Naive B cell (primary cell): ENCODE results near the gene ENTPD2. TPM values are rescaled to one million over a fixed set of nuclear protein-coding genes. Genes with fewer than 3 reads are reported as not detected.
"Not testable (repeated sequence)": the region's sequence is repeated elsewhere in the genome, so short reads cannot be mapped to it uniquely, and the experiment has no call there.

Experiments used
- ATAC-seq, 2 donors: fragments of 150-1000 bp; cut with Tn5 transposase; 2 replicates each; pipeline ENCODE4 v1.10.0; 2021; ENCODE audit warnings: low read depth in 2 of 2, mild to moderate bottlenecking in 2 of 2, moderate library complexity in 2 of 2
- DNase-seq: peaks from one replicate; pipeline ENCODE4 v3.0.0; 2022
- H3K27ac Mint-ChIP-seq, 6 donors: one replicate each; pipeline ENCODE4 v1.8.0; 2020 to 2022; ENCODE audit warnings: mild to moderate bottlenecking in 6 of 6, mixed read lengths in 6 of 6, moderate library complexity in 5 of 6, inconsistent platforms in 2 of 6
- H3K27me3 Mint-ChIP-seq, 3 donors: one replicate each; pipeline ENCODE4 v1.8.0; 2021 to 2022; ENCODE audit warnings: mixed read lengths in 3 of 3, mild to moderate bottlenecking in 1 of 3
- H3K36me3 Mint-ChIP-seq, 2 donors: one replicate each; pipeline ENCODE4 v1.8.0; 2020 to 2022; ENCODE audit warnings: mixed read lengths in 2 of 2, inconsistent platforms in 1 of 2, mild to moderate bottlenecking in 1 of 2
- H3K4me1 Mint-ChIP-seq, 3 donors: one replicate each; pipeline ENCODE4 v1.8.0; 2020 to 2022; ENCODE audit warnings: mixed read lengths in 3 of 3, inconsistent platforms in 1 of 3, mild to moderate bottlenecking in 1 of 3, moderate library complexity in 1 of 3
- H3K4me3 Mint-ChIP-seq, 8 donors: one replicate each; pipeline ENCODE4 v1.8.0; 2020 to 2022; ENCODE audit warnings: mild to moderate bottlenecking in 8 of 8, mixed read lengths in 8 of 8, moderate library complexity in 8 of 8, inconsistent platforms in 2 of 8
- H3K9me3 Mint-ChIP-seq, 7 donors: one replicate each; pipeline ENCODE4 v1.8.0; 2020 to 2022; ENCODE audit warnings: mixed read lengths in 7 of 7, mild to moderate bottlenecking in 5 of 7, inconsistent platforms in 2 of 7, moderate library complexity in 1 of 7
- polyA plus RNA-seq, 6 donors: library from polyadenylated mRNA; unstranded; fragments of 300-500 nt; fragmentation: Illumina TruSeq; gene quantifications; one replicate each; pipeline ENCODE4 v1.2.3, GENCODE V29; 2021; ENCODE audit warnings: low read depth in 6 of 6

The ENTPD2 gene
- polyA plus RNA-seq, 6 donors from 2014 or later: not detected

GRCh38 chr9:137064880-137065164, 11.0 kb upstream of the ENTPD2 start:
- DNase-seq (no peak), ATAC-seq (no peak)
- H3K4me3 Mint-ChIP-seq: no peak overlapping the region
- H3K4me1 Mint-ChIP-seq: peaks cover 5 to 12% (median 10%) of the 10 kb centered on the region in 3 donors
- H3K36me3 Mint-ChIP-seq: no peaks in the 10 kb centered on the region
- no peaks in the 10 kb centered on the region for H3K9me3 Mint-ChIP-seq
- no peak overlapping the region for H3K27ac Mint-ChIP-seq
- peaks cover 0 to 11% (median 0%) of the 10 kb centered on the region in 3 donors for H3K27me3 Mint-ChIP-seq

GRCh38 chr9:137064027-137064879, 10.4 kb upstream of the ENTPD2 start:
- no peak overlapping the region for H3K4me3 Mint-ChIP-seq
- peaks cover 0 to 11% (median 0%) of the 10 kb centered on the region in 3 donors for H3K27me3 Mint-ChIP-seq
- ATAC-seq: no peak
- no peak overlapping the region for H3K27ac Mint-ChIP-seq
- no peaks in the 10 kb centered on the region for H3K9me3 Mint-ChIP-seq
- no peaks in the 10 kb centered on the region for H3K36me3 Mint-ChIP-seq
- peak; percentile 36 for DNase-seq
- peaks cover 5 to 12% (median 10%) of the 10 kb centered on the region in 3 donors for H3K4me1 Mint-ChIP-seq

- H3K36me3 Mint-ChIP-seq: no peaks in the 10 kb centered on the region
- peaks cover 5 to 12% (median 10%) of the 10 kb centered on the region in 3 donors for H3K4me1 Mint-ChIP-seq
- H3K4me3 Mint-ChIP-seq: no peak overlapping the region
- H3K27me3 Mint-ChIP-seq: peaks cover 0 to 11% (median 0%) of the 10 kb centered on the region in 3 donors
- no peak for DNase-seq
- H3K27ac Mint-ChIP-seq: no peak overlapping the region
- H3K9me3 Mint-ChIP-seq: no peaks in the 10 kb centered on the region
- ATAC-seq: no peak
Observed at GRCh38 chr9:137063311-137064026, 9.6 kb upstream of the ENTPD2 start.

DNA sequence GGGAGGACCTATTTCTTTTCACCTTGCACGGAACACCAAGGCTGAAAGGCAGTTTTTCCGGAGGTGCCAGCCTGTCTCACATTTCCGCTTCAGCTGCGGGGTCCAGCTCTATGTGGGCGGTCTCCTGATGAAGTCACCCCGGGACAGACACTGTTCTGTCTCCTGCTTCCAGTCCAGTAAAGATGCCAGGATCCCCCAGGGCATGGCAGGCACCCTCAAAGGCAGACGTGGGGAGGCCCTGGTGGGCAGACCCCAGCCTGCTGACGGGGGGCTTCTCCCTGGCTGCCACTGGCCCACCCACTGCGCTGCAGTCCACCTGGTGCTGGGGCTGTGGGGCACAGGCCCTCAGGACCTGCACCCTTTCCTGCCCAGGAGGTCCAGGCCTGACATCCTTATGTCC, 8.9 kb upstream of the ENTPD2 start:
- not testable (repeated sequence) for H3K36me3 Mint-ChIP-seq, ATAC-seq, H3K27me3 Mint-ChIP-seq, H3K4me1 Mint-ChIP-seq, DNase-seq, H3K4me3 Mint-ChIP-seq, H3K9me3 Mint-ChIP-seq
- peak overlapping the region in 1 of 6 donors; percentile 50 for H3K27ac Mint-ChIP-seq

GRCh38 chr9:137062384-137062783, 8.5 kb upstream of the ENTPD2 start:
- H3K9me3 Mint-ChIP-seq: no peaks in the 10 kb centered on the region
- peaks cover 0 to 5% (median 4%) of the 10 kb centered on the region in 3 donors for H3K4me1 Mint-ChIP-seq
- ATAC-seq: no peak
- H3K36me3 Mint-ChIP-seq: no peaks in the 10 kb centered on the region
- H3K27ac Mint-ChIP-seq: peak overlapping the region in 1 of 6 donors; percentile 50
- DNase-seq: no peak
- H3K4me3 Mint-ChIP-seq: no peak overlapping the region
- peaks cover 0 to 6% (median 0%) of the 10 kb centered on the region in 3 donors for H3K27me3 Mint-ChIP-seq

- no peaks in the 10 kb centered on the region for H3K36me3 Mint-ChIP-seq
- H3K4me1 Mint-ChIP-seq: no peaks in the 10 kb centered on the region
- no peaks in the 10 kb centered on the region for H3K27me3 Mint-ChIP-seq
- peak overlapping the region in 1 of 6 donors; percentile 44 for H3K27ac Mint-ChIP-seq
- no peaks in the 10 kb centered on the region for H3K9me3 Mint-ChIP-seq
- ATAC-seq (no peak), DNase-seq (no peak)
- H3K4me3 Mint-ChIP-seq: no peak overlapping the region
Observed at GRCh38 chr9:137058521-137059234, 4.8 kb upstream of the ENTPD2 start.

DNA sequence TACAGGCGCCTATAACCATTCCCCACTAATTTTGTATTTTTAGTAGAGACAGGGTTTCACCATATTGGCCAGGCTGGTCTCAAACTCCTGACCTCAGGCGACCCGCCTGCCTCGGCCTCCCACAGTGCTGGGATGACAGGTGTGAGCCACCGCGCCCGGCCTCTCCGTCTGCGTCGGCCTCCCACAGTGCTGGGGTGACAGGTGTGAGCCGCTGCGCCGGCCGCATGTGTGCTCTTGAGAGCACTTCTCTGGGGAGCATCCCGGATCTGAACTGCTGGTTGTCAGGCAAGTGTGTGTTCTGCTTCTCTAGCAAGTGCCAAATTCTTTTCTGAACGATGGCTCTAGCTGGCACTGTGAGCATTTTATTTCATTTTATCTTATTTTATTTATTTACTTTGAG, 3.7 kb upstream of the ENTPD2 start:
- DNase-seq (no peak), ATAC-seq (no peak)
- no peaks in the 10 kb centered on the region for H3K9me3 Mint-ChIP-seq
- no peaks in the 10 kb centered on the region for H3K4me1 Mint-ChIP-seq
- no peak overlapping the region for H3K4me3 Mint-ChIP-seq
- H3K36me3 Mint-ChIP-seq: no peaks in the 10 kb centered on the region
- peaks cover 0 to 4% (median 0%) of the 10 kb centered on the region in 3 donors for H3K27me3 Mint-ChIP-seq
- H3K27ac Mint-ChIP-seq: peak overlapping the region in 1 of 6 donors; percentile 13

GRCh38 chr9:137056739-137057415, 3.0 kb upstream of the ENTPD2 start:
- no peaks in the 10 kb centered on the region for H3K9me3 Mint-ChIP-seq
- ATAC-seq (no peak), DNase-seq (no peak)
- H3K4me1 Mint-ChIP-seq: no peaks in the 10 kb centered on the region
- H3K4me3 Mint-ChIP-seq: peak overlapping the region in 2 of 8 donors; percentile 30 to 50
- no peaks in the 10 kb centered on the region for H3K36me3 Mint-ChIP-seq
- H3K27ac Mint-ChIP-seq: peak overlapping the region in 1 of 6 donors; percentile 49
- H3K27me3 Mint-ChIP-seq: peaks cover 0 to 11% (median 0%) of the 10 kb centered on the region in 3 donors

GRCh38 chr9:137055385-137056364, 1.8 kb upstream of the ENTPD2 start:
- Mint-ChIP-seq H3K9me3 (no peaks in the 10 kb centered on the region), H3K36me3 (no peaks in the 10 kb centered on the region), H3K4me1 (no peaks in the 10 kb centered on the region), H3K4me3 (peak overlapping the region in 1 of 8 donors; percentile 23), H3K27ac (no peak overlapping the region), H3K27me3 (peaks cover 0 to 21% (median 2%) of the 10 kb centered on the region in 3 donors)
- ATAC-seq (no peak), DNase-seq (no peak)

- no peak overlapping the region for H3K27ac Mint-ChIP-seq
- DNase-seq (no peak), ATAC-seq (no peak)
- H3K36me3 Mint-ChIP-seq: no peaks in the 10 kb centered on the region
- H3K4me3 Mint-ChIP-seq: peak overlapping the region in 2 of 8 donors; percentile 26 to 30
- peaks cover 0 to 28% (median 9%) of the 10 kb centered on the region in 3 donors for H3K27me3 Mint-ChIP-seq
- no peaks in the 10 kb centered on the region for H3K9me3 Mint-ChIP-seq
- H3K4me1 Mint-ChIP-seq: no peaks in the 10 kb centered on the region
Observed at GRCh38 chr9:137054932-137055384, 1.1 kb upstream of the ENTPD2 start.

GRCh38 chr9:137052998-137053943, 590 bp downstream of the ENTPD2 start:
- no peaks in the 10 kb centered on the region for H3K9me3 Mint-ChIP-seq
- H3K27ac Mint-ChIP-seq: no peak overlapping the region
- H3K36me3 Mint-ChIP-seq: no peaks in the 10 kb centered on the region
- peaks cover 0 to 2% (median 0%) of the 10 kb centered on the region in 3 donors for H3K4me1 Mint-ChIP-seq
- peak; percentile 31 to 39 for ATAC-seq
- DNase-seq: no peak
- peaks cover 0 to 38% (median 16%) of the 10 kb centered on the region in 3 donors for H3K27me3 Mint-ChIP-seq
- H3K4me3 Mint-ChIP-seq: peak overlapping the region in 6 of 8 donors; percentile 24 to 44 (median 33)
